ENCODE results near the gene TTLL3.
"Not testable (repeated sequence)": the region's sequence is repeated elsewhere in the genome, so short reads cannot be mapped to it uniquely, and the experiment has no call there.

The TTLL3 gene

GRCh38 chr3:9875448-9875847 lies 65.4 kb downstream of the TTLL3 start:
- ChIA-PET POLR2A (ENCODE audit: low non-redundant PET) (no interaction called here), CTCF (no interaction called here)
- no peak overlapping the region for H3K27ac ChIP-seq
- no peak for DNase-seq (ENCODE audit: low spot score)
- no peak for TF ChIP-seq CTCF (conservative IDR thresholded peaks at IDR 0.05; ENCODE audit: low read depth)

GRCh38 chr3:9876255-9876654 lies 66.2 kb downstream of the TTLL3 start:
- POLR2A ChIA-PET (ENCODE audit: low non-redundant PET); DNase-seq (ENCODE audit: low spot score); H3K27ac ChIP-seq: not testable (repeated sequence)
- CTCF ChIA-PET = interaction anchor here (0.6 kb wide), 1 partner anchor 372 kb away, joined by 4 read pairs; no protein-coding TSS in a partner anchor

DNA sequence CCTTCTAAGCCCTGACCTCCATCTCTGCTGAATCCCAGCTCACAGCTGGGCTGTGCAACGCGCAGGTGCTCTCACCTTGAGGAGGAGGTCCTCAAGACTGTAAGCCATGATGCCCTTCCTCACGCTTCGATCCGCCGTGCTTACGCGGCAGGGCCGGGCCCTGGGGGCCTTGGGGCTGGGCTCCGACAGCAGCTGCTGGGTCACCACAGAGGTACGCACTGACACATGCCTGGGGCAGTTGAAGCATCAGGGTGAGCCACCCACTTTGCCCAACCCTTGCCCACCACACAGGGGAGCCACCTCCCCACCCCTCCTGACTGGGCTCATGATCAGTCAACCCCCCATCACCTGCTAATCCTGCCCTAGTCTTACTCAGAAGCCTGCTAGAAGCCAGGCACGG lies 66.9 kb downstream of the TTLL3 start:
- CTCF ChIA-PET = no interaction called here
- POLR2A ChIA-PET (ENCODE audit: low non-redundant PET) = no interaction called here

DNA sequence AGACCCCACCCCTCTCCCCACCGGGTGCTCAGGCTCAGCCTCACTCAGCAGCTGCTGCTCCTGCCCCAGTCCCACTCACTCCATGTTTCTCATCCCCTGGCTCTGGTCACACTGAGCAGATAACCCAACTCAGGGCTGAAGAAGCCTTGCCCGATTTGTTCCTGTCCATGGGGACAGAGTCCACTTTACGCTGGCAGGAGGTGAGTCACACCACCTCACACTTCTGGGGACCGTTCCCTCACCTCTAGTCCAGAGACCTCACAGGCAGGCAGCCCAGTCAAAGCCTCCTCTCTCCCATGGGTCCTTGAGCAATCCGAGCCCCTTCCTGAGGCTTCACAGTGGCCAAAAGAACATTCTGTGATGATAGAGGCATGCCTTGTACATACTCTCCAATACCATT lies 68.6 kb downstream of the TTLL3 start:
- H3K27ac ChIP-seq = no peak overlapping the region
- TF ChIP-seq CTCF (conservative IDR thresholded peaks at IDR 0.05; ENCODE audit: low read depth) = no peak
- no peak for DNase-seq (ENCODE audit: low spot score)
- ChIA-PET CTCF (no interaction called here), POLR2A (ENCODE audit: low non-redundant PET) (no interaction called here)

More for the DNA sequence above, 66.9 kb downstream of the TTLL3 start:
- no peak for TF ChIP-seq CTCF (conservative IDR thresholded peaks at IDR 0.05; ENCODE audit: low read depth)
- H3K27ac ChIP-seq = no peak overlapping the region
- DNase-seq (ENCODE audit: low spot score) = no peak

DNA sequence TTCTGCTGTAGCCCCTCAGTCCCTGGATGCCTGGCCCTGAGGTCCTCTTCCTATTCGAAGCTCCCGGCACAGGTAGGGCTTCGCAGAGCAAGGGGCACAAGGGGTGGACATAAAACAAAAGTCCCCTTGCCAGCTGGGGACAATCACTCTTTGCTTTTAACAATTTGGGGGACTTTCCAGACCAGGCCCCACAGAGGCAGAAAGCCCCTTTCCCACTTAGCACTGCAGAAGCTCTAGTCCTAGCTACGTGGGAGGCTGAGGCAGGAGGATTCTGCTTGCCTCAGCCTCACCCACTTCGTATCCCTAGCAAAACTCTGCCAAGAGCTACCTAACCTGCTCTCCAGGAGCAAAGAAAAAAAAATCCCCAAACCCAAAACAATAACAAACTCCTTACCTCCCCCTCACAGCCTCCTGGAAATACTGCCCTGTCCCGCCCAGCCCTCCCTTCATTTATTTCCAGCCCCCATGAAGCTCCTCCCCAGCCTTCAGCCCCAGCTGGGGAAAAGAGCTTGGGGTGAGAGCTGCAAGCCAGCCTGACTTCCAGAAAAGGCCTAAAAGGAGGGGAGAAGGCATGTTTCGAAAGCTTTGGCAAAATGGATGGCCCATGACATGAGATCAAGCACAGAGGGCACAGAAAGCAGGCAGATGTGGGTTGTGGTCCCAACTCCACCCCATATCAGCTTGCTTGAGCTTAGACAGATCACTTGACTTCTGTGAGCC lies 69.9 kb downstream of the TTLL3 start, which contains the start of gene CIDEC:
Gene CIDEC, minus strand, starts transcription at position 424 of the 720 bp plus-strand sequence. CDS start 1,767 bp downstream, outside the sequence.
- no peak for DNase-seq (ENCODE audit: low spot score)
- ChIA-PET POLR2A (ENCODE audit: low non-redundant PET) (no interaction called here), CTCF (no interaction called here)
- no peak for TF ChIP-seq CTCF (conservative IDR thresholded peaks at IDR 0.05; ENCODE audit: low read depth)
- H3K27ac ChIP-seq = peak within 1 kb of the TSS; percentile 29; the same call in 1 of the 2 replicates

DNA sequence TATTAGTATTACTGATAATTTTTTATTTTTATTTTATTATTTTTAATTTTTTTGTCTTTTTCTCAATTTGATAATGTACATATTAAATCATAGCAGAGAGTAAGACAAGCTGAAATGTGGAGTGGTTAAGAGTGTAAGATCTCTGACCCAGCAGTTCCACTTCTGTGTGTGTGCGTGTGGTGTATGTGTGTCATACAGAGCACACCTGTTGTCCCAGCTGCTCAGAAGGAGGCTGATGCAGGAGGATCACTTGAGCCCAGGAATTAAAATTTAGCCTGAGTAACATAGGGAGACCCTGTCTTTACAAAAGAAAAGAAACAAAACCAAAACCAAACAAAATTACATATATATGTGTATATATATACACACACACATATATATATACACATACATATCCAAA lies 71.4 kb downstream of the TTLL3 start:
- ChIA-PET CTCF (no interaction called here), POLR2A (ENCODE audit: low non-redundant PET) (no interaction called here)
- H3K27ac ChIP-seq = no peak overlapping the region
- no peak for TF ChIP-seq CTCF (conservative IDR thresholded peaks at IDR 0.05; ENCODE audit: low read depth)
- DNase-seq (ENCODE audit: low spot score) = no peak

Data from RWPE1 (cell line).